Activated T-helper 9 cell treated with anti-CD3 and anti-CD28 coated beads, Interleukin-2, amount 50 U/mL, for 16 hours (primary cell): ENCODE results near the gene AADAT.

Experiments used
- DNase-seq: peaks from one replicate; pipeline ENCODE4 v3.0.0-alpha.2; 2020; ENCODE audit warnings: low read depth

Gene AADAT

DNA sequence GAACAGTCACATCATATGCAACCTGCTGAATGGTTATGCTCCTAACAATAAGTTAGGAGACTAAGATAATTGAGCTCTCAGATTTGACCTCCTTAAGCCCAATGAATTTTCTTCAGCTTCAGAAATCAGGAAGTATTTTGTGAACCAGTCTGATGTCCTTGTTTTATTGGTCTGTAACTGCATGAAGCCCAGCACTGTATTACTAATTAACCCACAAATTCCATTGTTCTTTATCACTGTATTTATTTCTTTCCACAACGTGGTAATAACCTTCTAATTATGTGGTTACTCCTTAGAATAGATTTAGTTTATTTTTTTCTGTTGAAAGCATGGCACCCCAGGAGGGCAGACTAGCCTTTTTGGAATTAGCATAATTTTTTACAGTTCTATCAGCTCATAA, 59.6 kb downstream of the AADAT start:
- no peak for DNase-seq

GRCh38 chr4:170027181-170027829, 62.5 kb downstream of the AADAT start:
- DNase-seq, result peak; percentile 82

DNA sequence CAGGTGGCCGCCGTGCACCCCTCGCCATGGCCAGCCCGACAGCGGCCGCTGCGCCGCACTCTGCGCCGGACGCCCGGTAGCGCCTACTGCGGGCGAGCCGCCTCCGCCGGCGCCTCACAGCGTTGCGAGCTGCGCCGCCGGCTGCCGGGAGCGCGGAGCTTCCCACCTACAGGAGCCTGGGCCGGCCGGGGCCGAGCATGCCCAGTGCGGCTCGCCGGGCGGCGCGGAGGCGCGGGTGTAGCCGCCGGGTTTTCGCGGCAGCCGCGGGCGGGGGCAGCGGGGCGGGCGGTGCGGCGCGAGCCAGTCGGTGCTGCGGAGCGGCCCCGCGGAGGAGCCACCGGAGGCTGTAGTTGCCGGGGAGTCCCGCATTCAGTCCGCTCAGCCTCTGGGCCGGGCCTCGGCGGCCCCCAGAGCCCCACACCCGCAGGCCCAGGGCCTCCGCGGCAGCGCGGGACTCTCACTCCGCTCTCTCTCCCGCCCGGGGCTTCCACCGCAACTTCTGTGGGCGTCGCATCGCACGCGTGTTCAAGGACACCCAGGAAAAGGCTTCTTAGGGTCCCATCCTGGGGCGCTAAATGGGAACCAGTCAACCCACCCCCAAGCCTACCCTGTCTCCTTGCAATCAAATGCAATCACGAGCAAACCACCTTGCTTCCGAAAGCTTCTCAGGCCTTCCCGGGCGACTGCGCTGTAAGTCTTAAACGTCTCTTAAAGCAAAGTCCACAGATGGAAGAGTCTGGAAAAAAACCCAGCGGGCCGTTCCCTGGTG, 63.3 kb downstream of the AADAT start, which contains the start of gene MFAP3L:
TSS of gene MFAP3L (minus strand) at position 143 of the 769 bp plus-strand sequence. CDS start 20,518 bp downstream, outside the sequence.
- DNase-seq, result peak; percentile 80

GRCh38 chr4:170025523-170026252, 64.1 kb downstream of the AADAT start:
- peak; percentile 6 for DNase-seq

DNA sequence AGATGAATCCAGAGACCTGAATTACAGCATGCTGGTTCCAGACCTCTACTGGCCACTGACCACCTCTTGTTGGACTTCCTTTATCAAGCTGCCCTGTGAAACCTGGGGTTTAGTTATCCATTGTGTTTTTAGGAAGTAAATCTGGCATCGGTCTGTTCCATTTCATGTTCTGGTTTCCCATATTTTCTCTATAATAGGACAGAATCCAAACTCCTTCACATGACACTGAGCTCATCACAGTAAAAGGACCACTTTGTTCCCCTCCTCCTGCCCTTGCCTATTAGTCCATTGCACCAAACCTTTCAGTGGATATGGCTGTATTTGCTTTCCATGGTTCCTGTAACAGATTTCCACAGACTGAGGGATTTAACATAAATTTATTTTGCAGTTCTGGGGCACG, 67.5 kb downstream of the AADAT start:
- no peak for DNase-seq

DNA sequence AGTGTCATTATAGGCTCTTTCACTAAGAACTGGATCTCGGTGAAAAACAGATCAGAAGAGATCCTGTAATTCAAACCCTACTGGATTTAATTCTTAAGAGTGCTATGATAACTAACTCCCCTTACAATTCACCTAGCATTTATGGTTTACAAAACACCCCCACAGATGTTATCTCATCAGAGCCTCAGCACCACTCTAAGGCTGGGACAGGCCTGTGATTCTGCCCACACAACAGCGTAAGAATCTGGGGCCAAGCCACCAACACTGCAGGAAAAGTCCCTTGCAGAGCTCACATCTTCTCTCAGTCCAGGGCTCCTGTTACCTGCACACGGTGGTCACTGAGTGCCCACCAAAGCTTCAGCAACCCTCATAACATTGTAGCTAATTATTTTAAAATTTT, 72.5 kb downstream of the AADAT start:
- no peak for DNase-seq

- no peak for DNase-seq
These were observed 74.5 kb downstream of the AADAT start for GRCh38 chr4:170015285-170015684.

DNA sequence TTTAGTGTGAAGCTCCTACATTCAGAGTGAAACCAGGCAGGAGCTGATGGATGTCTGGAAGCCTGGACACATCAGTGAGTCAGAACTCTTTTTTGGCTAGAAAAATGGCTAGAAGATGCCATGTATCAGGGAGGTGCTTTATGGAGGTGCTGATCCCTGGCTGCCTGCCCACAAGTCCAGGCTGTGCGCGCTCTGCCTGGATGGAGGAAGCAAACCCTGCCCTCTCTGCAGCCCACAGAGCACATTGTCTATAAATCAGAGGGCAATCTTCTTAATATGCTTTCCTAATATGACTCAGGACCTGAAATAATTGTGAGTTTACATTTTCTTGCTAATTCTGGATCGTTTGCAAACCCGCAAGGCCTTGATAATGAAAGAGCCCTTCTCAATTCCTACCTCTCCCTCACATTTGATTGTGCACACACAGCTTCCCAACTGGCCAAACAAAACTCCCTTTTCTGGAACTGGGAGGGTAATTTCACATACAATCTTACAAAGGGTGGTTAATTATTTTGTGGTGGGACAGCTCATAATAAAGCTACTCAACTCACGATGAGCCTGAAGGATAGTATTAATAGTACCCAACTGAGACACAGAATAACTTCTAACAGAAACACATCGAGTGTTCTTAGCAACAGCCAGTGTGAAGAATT, 75.3 kb downstream of the AADAT start:
- no peak for DNase-seq

- no peak for DNase-seq
These were observed 77.2 kb downstream of the AADAT start for GRCh38 chr4:170012629-170012958.

GRCh38 chr4:170011921-170012628, 77.7 kb downstream of the AADAT start:
- DNase-seq, result no peak
